ENCODE data around the gene GPR153.
A peak's percentile ranks its signal among the peaks of the same experiment; 100 is the strongest.

Gene GPR153

DNA sequence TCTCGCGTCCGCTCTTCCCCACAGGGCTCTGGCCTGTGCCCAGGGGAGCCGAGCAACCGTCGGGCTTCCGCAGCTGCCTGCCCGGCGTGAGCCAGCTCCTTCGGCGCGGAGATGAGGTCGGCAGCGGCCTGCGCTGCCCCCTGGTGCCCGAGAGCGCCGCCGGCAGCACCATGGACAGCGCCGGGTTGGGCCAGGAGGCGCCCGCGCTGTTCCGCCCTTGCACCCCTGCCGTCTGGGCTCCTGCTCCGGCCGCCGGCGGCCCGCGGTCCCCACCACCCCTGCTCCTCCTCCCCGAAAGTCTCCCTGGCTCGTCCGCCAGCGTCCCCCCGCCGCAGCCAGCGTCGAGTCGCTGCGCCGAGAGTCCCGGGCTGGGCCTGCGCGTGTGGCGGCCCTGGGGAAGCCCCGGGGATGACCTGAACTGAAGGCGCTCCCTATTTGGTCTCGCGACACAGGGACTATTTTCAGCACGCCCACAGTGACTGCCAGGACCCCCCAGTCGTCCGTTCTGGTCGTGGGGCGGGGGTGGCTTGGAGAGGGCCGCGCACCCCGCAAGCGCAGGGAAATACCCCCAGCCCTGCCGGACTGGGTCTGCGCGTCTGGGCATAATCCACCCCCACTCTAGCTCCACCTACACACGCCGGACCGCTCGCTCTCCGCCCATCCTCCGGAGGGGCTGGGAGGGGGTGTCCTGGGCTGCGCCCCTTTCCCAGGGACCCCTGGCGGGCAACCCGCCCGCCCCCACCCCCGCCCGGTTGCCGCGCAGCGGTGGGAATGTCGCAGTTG, 15.6 kb downstream of the GPR153 start:
- TF ChIP-seq, protein P1, sequence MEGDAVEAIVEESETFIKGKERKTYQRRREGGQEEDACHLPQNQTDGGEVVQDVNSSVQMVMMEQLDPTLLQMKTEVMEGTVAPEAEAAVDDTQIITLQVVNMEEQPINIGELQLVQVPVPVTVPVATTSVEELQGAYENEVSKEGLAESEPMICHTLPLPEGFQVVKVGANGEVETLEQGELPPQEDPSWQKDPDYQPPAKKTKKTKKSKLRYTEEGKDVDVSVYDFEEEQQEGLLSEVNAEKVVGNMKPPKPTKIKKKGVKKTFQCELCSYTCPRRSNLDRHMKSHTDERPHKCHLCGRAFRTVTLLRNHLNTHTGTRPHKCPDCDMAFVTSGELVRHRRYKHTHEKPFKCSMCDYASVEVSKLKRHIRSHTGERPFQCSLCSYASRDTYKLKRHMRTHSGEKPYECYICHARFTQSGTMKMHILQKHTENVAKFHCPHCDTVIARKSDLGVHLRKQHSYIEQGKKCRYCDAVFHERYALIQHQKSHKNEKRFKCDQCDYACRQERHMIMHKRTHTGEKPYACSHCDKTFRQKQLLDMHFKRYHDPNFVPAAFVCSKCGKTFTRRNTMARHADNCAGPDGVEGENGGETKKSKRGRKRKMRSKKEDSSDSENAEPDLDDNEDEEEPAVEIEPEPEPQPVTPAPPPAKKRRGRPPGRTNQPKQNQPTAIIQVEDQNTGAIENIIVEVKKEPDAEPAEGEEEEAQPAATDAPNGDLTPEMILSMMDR (IDR thresholded peaks at IDR 0.05) = peak; percentile 63
- Histone ChIP-seq H3K27ac (no peak overlapping the region), H3K4me3 (peak overlapping the region; percentile 24)
- no peak for DNase-seq (ENCODE audit: low spot score)

DNA sequence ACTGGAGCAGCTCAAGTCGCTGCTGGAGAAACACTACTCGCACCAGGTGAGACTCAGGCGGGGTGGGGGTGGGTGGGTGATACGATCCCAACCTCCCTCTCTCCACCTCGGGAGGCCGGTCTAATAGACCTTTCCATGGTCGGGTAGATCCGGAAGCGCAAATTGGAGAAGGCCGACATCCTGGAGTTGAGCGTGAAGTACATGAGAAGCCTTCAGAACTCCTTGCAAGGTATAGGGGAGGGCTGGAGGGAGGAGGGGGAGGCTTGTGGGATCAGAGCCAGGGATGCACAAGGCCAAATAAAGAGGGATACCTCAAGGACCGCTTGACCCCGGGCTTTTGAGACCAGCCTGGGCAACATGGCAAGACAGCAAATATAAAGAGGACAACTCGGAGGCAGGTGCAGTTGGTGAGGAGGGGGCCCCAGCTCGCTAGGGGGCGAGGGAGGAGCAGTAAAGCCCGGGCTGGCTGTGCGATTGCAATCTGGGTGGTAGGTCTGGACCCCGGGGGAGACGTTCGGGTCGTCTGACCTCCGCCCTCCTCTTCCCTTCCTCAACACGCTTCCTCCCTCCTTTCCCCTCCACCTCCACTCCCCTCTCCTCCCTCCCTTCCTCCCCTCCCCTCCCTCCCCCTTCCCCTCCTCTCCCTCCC, 16.4 kb downstream of the GPR153 start:
- peak overlapping the region; percentile 24 for H3K4me3 ChIP-seq
- TF ChIP-seq, protein P1 (IDR thresholded peaks at IDR 0.05) = no peak
- no peak overlapping the region for H3K27ac ChIP-seq
- no peak for DNase-seq (ENCODE audit: low spot score)

DNA sequence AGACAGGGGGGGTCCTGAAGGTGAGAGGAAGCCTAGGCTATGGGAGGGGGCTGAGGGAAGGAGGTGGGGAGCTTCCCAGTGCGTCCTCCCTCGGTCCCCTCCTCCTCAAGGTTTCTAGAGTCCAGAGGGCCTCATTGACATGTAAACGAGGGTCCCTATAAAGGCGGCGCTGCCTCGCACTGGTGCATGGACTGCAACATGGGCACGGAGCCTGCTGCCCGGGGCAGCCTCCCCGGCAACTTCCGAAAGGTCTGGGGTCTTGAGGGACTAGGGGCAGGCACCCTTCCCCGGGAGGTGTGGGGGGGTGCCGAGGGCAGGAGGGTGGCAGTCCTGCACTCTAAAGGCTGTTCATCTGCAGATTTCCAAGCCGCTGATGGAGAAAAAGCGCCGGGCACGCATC, 16.9 kb downstream of the GPR153 start, which contains the start of gene HES3:
Gene HES3, plus strand, starts transcription at position 187 of the 400 bp plus-strand sequence. Its CDS starts 187 bp downstream, at position 374.
- no peak for DNase-seq (ENCODE audit: low spot score)
- Histone ChIP-seq H3K4me3 (peak within 1 kb of the TSS; percentile 24), H3K27ac (no peak within 1 kb of the TSS)
- TF ChIP-seq, protein P1 (IDR thresholded peaks at IDR 0.05) = no peak

DNA sequence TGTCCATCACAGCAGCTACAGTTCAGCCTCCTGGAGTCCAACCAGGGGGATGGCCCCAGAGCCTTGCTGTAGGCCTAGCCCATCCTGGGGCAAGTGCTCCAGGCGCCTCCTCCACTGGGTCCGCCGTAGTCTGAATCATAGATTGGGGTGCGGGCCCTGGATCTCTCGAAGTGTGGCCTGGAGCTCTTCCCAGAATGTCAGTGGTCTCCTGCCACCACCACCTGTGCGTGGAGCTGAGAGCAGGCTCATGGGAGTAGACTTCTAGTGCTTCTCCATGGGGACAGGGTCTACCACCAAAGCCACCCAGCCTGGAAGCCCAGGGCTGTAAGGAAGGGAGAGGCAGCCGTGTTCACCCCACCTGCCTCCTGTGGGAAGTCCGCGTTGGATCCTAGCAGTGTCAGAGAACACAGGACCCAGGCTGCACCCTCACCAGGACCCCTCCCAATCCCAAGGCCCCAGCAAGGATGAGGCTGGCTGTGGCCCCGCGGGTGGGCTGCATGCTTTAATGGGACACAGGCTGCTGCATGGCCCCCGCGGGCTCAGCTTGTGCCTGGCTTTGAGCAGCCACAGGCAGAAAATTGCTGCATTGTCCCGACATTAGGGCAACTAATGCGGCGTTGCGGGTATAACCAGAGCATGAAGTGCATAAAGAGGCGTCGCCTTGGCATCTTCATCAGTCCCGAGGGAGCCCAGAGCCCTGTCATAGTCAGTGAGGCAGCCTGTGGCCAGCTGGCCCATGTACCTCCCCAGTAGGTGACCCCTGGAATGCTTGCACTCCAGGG, 17.7 kb downstream of the GPR153 start:
- DNase-seq (ENCODE audit: low spot score) = no peak
- no peak overlapping the region for H3K27ac ChIP-seq
- H3K4me3 ChIP-seq = no peak overlapping the region
- TF ChIP-seq, protein P1 (IDR thresholded peaks at IDR 0.05) = no peak

DNA sequence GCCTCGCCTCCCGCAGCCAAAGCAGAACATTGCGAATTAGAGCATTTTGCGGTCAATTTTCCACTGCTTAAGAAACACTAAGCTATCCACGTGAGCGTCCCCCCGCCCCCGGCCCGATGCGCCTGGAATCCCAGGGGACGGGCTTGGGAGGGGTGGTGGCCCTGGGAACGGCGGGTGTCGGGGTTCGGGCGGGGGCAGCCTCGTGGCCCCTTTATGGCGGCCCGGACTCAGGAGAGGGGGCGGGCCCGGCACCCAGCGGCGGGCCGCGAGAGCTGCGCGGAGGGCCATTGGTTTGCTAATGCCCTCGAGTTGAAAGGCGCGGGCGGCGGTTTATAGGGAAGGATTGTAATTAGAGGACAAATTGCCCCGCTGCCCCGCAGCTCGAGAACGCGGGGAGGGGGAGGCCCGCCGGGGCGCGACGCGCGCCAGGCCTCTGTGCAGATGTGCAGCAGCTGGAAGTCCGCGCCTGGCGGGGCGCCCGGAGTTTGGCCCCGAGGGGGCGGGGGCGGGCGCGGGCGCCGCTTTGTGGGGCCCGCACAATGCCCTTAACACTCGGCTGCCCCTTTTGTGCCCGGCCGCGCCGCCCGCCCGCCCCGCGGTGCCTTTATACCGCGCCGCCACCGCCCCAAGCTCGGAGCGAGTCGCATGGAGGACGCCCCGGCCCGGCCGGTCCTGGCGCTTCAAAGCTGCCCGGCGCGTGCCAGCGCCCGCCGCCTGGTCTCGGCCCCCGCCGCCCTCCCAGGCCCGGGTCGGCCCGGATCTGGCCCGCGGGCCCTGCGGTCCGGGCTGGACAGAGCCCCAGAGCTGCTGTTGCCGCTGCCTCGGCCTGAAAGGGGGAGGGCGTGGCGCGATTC, 18.8 kb downstream of the GPR153 start:
- TF ChIP-seq, protein P1 (IDR thresholded peaks at IDR 0.05) = no peak
- no peak overlapping the region for H3K27ac ChIP-seq
- H3K4me3 ChIP-seq = peak overlapping the region; percentile 51
- DNase-seq (ENCODE audit: low spot score) = no peak

DNA sequence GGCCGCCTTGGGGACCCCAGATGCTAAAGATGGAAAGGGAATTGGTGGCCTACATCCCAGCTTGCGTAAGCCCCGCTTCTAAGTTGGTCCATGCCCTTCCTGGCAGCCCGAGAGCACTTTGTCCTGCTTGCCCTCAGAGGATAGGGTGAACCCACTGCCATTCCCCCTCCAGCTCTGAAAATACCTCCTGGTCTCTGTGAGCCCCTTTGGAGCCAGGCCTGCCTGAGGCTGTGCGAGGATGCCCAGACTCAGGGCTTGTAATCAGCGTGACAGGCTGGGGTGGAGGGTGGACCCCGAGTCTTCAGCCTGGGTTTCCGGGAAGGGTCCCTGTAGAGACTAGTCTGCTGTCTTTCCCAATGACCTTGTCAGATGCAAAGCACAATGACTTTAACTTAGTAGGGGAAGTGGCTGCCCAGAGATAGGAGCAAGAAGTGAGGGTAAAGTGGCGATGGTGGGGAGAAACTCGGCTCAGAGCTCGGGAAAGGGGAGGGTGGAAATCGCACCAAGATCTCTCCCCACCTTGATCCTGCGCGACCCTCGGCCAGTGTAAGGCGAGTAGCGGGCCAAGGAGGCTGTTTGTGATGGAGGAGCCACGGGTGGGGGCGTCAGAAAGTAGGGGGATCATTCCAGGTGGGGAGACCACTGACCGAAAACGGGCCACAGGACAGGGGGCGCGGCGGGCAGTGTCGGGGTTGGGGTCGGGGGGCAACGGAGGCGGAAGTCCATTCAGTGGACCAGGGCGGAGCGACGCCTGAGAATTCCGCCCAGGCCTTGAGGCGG, 19.6 kb downstream of the GPR153 start:
- DNase-seq (ENCODE audit: low spot score) = no peak
- TF ChIP-seq, protein P1 (IDR thresholded peaks at IDR 0.05) = no peak
- Histone ChIP-seq H3K4me3 (peak overlapping the region; percentile 51), H3K27ac (no peak overlapping the region)

Data from coronary artery (tissue), 2 donors.